Endothelial cell of umbilical vein (primary cell): ENCODE data around the gene PHF24. TPM values are rescaled to one million over a fixed set of nuclear protein-coding genes. Genes with fewer than 3 reads are reported as not detected.

Source experiments
- BruUV-seq: library from RNA; stranded (reverse); fragments of 400-500 nt; replicated peaks from 2 replicates; lab custom pipeline; 2021; lab: Mats Ljungman, UMichigan
- CTCF ChIA-PET: fragments of 300-600, 350-600 bp; sonication (Branson Sonifier 250); formaldehyde crosslinking; loops from one replicate; lab custom pipeline; 2021; ENCODE audit warnings: antibody characterized with exemption, inconsistent platforms; lab: Charles Lee
- POLR2A ChIA-PET: fragments of 300-600, 350-600 bp; sonication (Branson Sonifier 250); formaldehyde crosslinking; loops from one replicate; lab custom pipeline; 2021; ENCODE audit warnings: antibody characterized with exemption, inconsistent platforms; lab: Charles Lee
- DNase-seq: peaks from one replicate; pipeline ENCODE4 v3.0.0-alpha.2; 2011; ENCODE audit warnings: low read depth, low spot score
- FAIRE-seq: peaks from 2 replicates; lab custom pipeline; 2011; peaks lifted over from hg19 to GRCh38; lab: Jason Lieb, UNC
- H2AFZ ChIP-seq: 2 replicates; pipeline ENCODE4 v1.6.0; 2012; ENCODE audit warnings: low read depth, low read length, control low read depth, inconsistent platforms
- H3K27ac ChIP-seq: 2 replicates; pipeline ENCODE4 v1.5.1; 2011; ENCODE audit warnings: low read depth, mild to moderate bottlenecking, control low read depth, low read length, moderate library complexity; ENCODE audit not compliant: insufficient read depth
- H3K27me3 ChIP-seq, 2 experiments: 2 replicates each; pipeline versions ENCODE4 v1.6.0 to v1.6.1; 2011; ENCODE audit warnings: low read length in 2 of 2, mixed read lengths in 1 of 2; ENCODE audit not compliant: control insufficient read depth in 2 of 2, insufficient read depth in 2 of 2
- H3K36me3 ChIP-seq, 2 experiments: 2 replicates in 1 of 2; 3 replicates in 1 of 2; pipeline ENCODE4 v1.5.1; 2011; ENCODE audit warnings: low read length in 2 of 2, mild to moderate bottlenecking in 1 of 2, moderate library complexity in 1 of 2; ENCODE audit not compliant: control insufficient read depth in 2 of 2, insufficient read depth in 2 of 2; ENCODE audit errors: extremely low read depth in 1 of 2
- H3K4me1 ChIP-seq: 3 replicates; pipeline ENCODE4 v1.5.1; 2011; ENCODE audit warnings: mild to moderate bottlenecking, low read length; ENCODE audit not compliant: control insufficient read depth, insufficient read depth; ENCODE audit errors: extremely low read depth
- H3K4me2 ChIP-seq: 2 replicates; pipeline ENCODE4 v1.6.1; 2011; ENCODE audit warnings: low read length, control low read depth, mixed read lengths; ENCODE audit not compliant: insufficient read depth
- H3K4me3 ChIP-seq, 3 experiments: fragments of 200-600 bp in 1 of 3; sonication (generic), shearing (Covaris generic) in 1 of 3; replicated peaks in 1 of 3; 2 replicates each; pipeline ENCODE4 v1.5.1; 2011 to 2016; ENCODE audit warnings: control low read depth in 3 of 3, low read length in 3 of 3, mild to moderate bottlenecking in 2 of 3, inconsistent platforms in 1 of 3, low read depth in 1 of 3, moderate library complexity in 1 of 3; ENCODE audit not compliant: insufficient read depth in 1 of 3
- H3K79me2 ChIP-seq: 2 replicates; pipeline ENCODE4 v1.6.0; 2012; ENCODE audit warnings: low read length, inconsistent platforms; ENCODE audit not compliant: control insufficient read depth, insufficient read depth
- H3K9ac ChIP-seq: replicated peaks from 2 replicates; pipeline ENCODE3; 2011; ENCODE audit warnings: low read length, control low read depth; ENCODE audit not compliant: insufficient read depth; ENCODE audit errors: extremely low read depth
- H3K9me1 ChIP-seq: replicated peaks from 3 replicates; pipeline ENCODE4 v1.6.0; 2011; ENCODE audit warnings: mild to moderate bottlenecking, low read length; ENCODE audit not compliant: control insufficient read depth, insufficient read depth; ENCODE audit errors: extremely low read depth
- H3K9me3 ChIP-seq: replicated peaks from 2 replicates; pipeline ENCODE4 v1.5.1; 2012; ENCODE audit warnings: low read length, inconsistent platforms; ENCODE audit not compliant: control insufficient read depth, insufficient read depth
- H4K20me1 ChIP-seq: replicated peaks from 2 replicates; pipeline ENCODE3; 2011; ENCODE audit warnings: mild to moderate bottlenecking, low read length; ENCODE audit not compliant: control insufficient read depth, insufficient read depth; ENCODE audit errors: extremely low read depth
- EZH2 ChIP-seq: IDR thresholded peaks from 2 replicates; pipeline ENCODE4 v1.6.1; 2012; ENCODE audit warnings: borderline replicate concordance, low read depth, mild to moderate bottlenecking, moderate library complexity, low read length, inconsistent platforms; ENCODE audit not compliant: severe bottlenecking
- FOS ChIP-seq: IDR thresholded peaks from 2 replicates; pipeline ENCODE4 v1.6.1; 2011; ENCODE audit warnings: mild to moderate bottlenecking, low read length, moderate library complexity, borderline replicate concordance; ENCODE audit not compliant: insufficient read depth
- GATA2 ChIP-seq: IDR thresholded peaks from 2 replicates; pipeline ENCODE4 v1.7.0; 2011; ENCODE audit warnings: low read depth, mild to moderate bottlenecking, moderate library complexity, mixed read lengths, low read length; ENCODE audit not compliant: insufficient read length, insufficient read depth
- JUN ChIP-seq: IDR thresholded peaks from 2 replicates; pipeline ENCODE4 v1.6.1; 2011; ENCODE audit warnings: borderline replicate concordance, low read depth; ENCODE audit not compliant: insufficient read length, insufficient read depth
- MAX ChIP-seq: IDR thresholded peaks from 2 replicates; pipeline ENCODE4 v1.6.1; 2011; ENCODE audit not compliant: insufficient read depth, insufficient read length
- MYC ChIP-seq: IDR thresholded peaks from one replicate; pipeline ENCODE4 v1.6.1; 2011; ENCODE audit warnings: mild to moderate bottlenecking, low read depth, low read length
- POLR2A ChIP-seq: IDR thresholded peaks from 2 replicates; pipeline ENCODE4 v1.6.1; 2012; ENCODE audit warnings: low read depth, mild to moderate bottlenecking, control low read depth, low read length
- POLR2AphosphoS5 ChIP-seq: IDR thresholded peaks from 2 replicates; pipeline ENCODE4 v1.6.1; 2012; ENCODE audit warnings: low read depth, mild to moderate bottlenecking, control low read depth, low read length, moderate library complexity; ENCODE audit not compliant: insufficient read depth
- dilution Hi-C: fragments of 300-500 bp; cut with MboI; formaldehyde crosslinking; loops from one replicate; pipeline ENCODE4 v1.15.0; 2019; ENCODE audit warnings: low sequenced_read_pairs; ENCODE audit not compliant: extremely low pct_ligation_motif_present
- intact Hi-C: fragments of 100-400 bp; cut with micrococcal nuclease; formaldehyde crosslinking; loops from one replicate; pipeline ENCODE4 v1.10.0; 2022
- polyA plus RNA-seq, 4 experiments: library from polyadenylated mRNA; depleted of rRNA in 3 of 4; stranded (reverse) in 3 of 4; unstranded in 1 of 4; fragments of >200 nt; gene quantifications; 2 replicates each; pipeline versions ENCODE4 v1.2.1 to v1.2.3, GENCODE V29; 2011 to 2012; ENCODE audit warnings: missing spikeins in 1 of 4
- total RNA-seq: library from RNA; stranded (reverse); gene quantifications from 2 replicates; pipeline ENCODE4 v1.2.3, GENCODE V29; 2021
- TF ChIP-seq, protein P1 (sequence below), 2 donors: IDR thresholded peaks; 1 replicate in 1 of 2; 2 replicates in 1 of 2; pipeline ENCODE4 v1.5.1; 2011; ENCODE audit warnings: low read length in 2 of 2, mild to moderate bottlenecking in 2 of 2, moderate library complexity in 2 of 2, control low read depth in 1 of 2, inconsistent platforms in 1 of 2, low read depth in 1 of 2; ENCODE audit not compliant: insufficient read depth in 1 of 2; ENCODE audit errors: extremely low read depth in 1 of 2

The PHF24 gene
- total and polyA plus RNA-seq, 2 donors (not counting 3 experiments of a cell fraction or from before 2014, with no cell fraction given): not detected

DNA sequence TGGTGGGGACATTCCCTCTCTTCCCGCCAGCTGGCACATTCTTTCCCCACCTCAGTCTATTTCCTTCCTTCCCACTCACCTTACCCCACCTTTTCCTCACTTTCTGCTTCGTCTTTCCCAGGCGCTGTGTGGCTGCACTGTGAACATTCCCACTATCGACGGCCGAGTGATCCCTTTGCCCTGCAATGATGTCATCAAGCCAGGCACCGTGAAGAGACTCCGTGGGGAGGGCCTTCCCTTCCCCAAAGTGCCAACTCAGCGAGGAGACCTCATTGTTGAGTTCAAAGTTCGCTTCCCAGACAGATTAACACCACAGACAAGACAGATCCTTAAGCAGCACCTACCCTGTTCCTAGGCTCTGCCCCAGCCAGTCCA, 38.8 kb downstream of the PHF24 start:
- no peaks in the 10 kb centered on the region for H4K20me1 ChIP-seq
- no TSS peak for BruUV-seq
- dilution Hi-C loops: no loop called here
- no peaks in the 10 kb centered on the region for H3K9me1 ChIP-seq
- no peak overlapping the region for H3K4me3 ChIP-seq
- no peak overlapping the region for H2AFZ ChIP-seq
- POLR2A ChIA-PET: no interaction called here
- TF ChIP-seq GATA2: no peak
- TF ChIP-seq MYC: no peak
- TF ChIP-seq MAX: no peak
- TF ChIP-seq POLR2A: no peak
- TF ChIP-seq FOS: no peak
- no peak for TF ChIP-seq JUN
- TF ChIP-seq EZH2: no peak
- no peak for TF ChIP-seq POLR2AphosphoS5
- TF ChIP-seq, protein P1, sequence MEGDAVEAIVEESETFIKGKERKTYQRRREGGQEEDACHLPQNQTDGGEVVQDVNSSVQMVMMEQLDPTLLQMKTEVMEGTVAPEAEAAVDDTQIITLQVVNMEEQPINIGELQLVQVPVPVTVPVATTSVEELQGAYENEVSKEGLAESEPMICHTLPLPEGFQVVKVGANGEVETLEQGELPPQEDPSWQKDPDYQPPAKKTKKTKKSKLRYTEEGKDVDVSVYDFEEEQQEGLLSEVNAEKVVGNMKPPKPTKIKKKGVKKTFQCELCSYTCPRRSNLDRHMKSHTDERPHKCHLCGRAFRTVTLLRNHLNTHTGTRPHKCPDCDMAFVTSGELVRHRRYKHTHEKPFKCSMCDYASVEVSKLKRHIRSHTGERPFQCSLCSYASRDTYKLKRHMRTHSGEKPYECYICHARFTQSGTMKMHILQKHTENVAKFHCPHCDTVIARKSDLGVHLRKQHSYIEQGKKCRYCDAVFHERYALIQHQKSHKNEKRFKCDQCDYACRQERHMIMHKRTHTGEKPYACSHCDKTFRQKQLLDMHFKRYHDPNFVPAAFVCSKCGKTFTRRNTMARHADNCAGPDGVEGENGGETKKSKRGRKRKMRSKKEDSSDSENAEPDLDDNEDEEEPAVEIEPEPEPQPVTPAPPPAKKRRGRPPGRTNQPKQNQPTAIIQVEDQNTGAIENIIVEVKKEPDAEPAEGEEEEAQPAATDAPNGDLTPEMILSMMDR (IDR thresholded peaks at IDR 0.05; ENCODE audit: extremely low read depth in 1 of 2, insufficient read depth in 1 of 2, low read depth in 1 of 2, low read length in 2 of 2): no peak
- no peak overlapping the region for H3K9ac ChIP-seq
- intact Hi-C loops: no loop called here
- CTCF ChIA-PET: interaction anchor here (1.6 kb wide), 1 partner anchor 55 kb away, joined by 6 read pairs; no protein-coding TSS in a partner anchor
- no peaks in the 10 kb centered on the region for H3K9me3 ChIP-seq
- no peaks in the 10 kb centered on the region for H3K27me3 ChIP-seq
- no peak overlapping the region for H3K4me2 ChIP-seq
- H3K36me3 ChIP-seq: peaks cover 3 to 10% of the 10 kb centered on the region in 2 experiments
- FAIRE-seq (no peak), DNase-seq (no peak)
- no peaks in the 10 kb centered on the region for H3K79me2 ChIP-seq
- peaks cover 32% of the 10 kb centered on the region for H3K4me1 ChIP-seq
- H3K27ac ChIP-seq: no peak overlapping the region
